HG03139 (cell line): Measurements from ENCODE around the gene MPV17L2.

Experiments
- ATAC-seq: cut with Tn5 transposase; IDR thresholded peaks from one replicate; pipeline ENCODE4 v1.9.1; 2021; ENCODE audit not compliant: unreplicated experiment

MPV17L2 gene

GRCh38 chr19:18214779-18215433 lies 21.9 kb downstream of the MPV17L2 start:
- ATAC-seq: no peak

- no peak for ATAC-seq
Measured at GRCh38 chr19:18216789-18217188, 23.8 kb downstream of the MPV17L2 start.

- ATAC-seq: no peak
Measured at GRCh38 chr19:18218159-18218558, 25.1 kb downstream of the MPV17L2 start.

GRCh38 chr19:18218600-18218999 lies 25.6 kb downstream of the MPV17L2 start:
- no peak for ATAC-seq

GRCh38 chr19:18219911-18220631 lies 27.1 kb downstream of the MPV17L2 start:
- no peak for ATAC-seq

DNA sequence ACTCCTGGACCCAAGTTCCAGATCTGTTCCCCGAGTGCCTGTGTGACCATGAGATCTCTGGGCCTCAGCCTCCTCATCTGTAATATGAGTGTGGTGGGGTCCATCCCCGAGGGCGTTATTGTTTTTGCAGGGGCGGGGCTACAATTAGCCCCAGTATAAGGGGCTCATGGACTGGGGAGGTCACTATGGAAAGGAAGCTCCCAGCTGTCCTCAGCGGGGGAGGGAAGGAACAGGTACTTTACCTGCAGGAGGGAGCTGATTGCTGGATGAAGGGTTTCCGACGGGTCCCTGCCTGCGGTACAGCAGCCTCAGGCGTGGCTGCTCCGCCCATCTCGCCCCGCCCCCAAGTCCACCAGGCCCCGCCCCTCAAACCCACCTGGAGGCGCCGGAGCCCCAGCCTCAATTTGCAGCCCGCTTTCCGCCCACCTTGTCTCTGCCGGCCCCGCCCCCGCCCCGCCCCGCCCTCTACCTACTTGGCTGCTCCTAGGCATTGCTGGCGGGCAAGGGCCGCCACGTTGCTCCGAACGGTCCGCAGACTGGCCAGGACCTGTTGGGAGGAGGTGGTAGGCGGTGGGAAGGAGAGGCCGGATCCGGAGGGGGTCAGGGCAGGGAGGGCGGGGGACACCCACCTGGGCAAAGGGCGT lies 27.7 kb downstream of the MPV17L2 start:
- ATAC-seq: no peak

- no peak for ATAC-seq
Measured at GRCh38 chr19:18221815-18222725, 29.1 kb downstream of the MPV17L2 start.

GRCh38 chr19:18223860-18224524 lies 31.0 kb downstream of the MPV17L2 start:
- no peak for ATAC-seq

GRCh38 chr19:18224525-18225354 lies 31.7 kb downstream of the MPV17L2 start:
- peak; percentile 77 for ATAC-seq

GRCh38 chr19:18225355-18225701 lies 32.3 kb downstream of the MPV17L2 start:
- ATAC-seq: no peak

GRCh38 chr19:18225702-18226468 lies 32.9 kb downstream of the MPV17L2 start, which contains the start of gene PDE4C:
Gene PDE4C (minus strand): TSS chr19:18226438. CDS start chr19:18226415, 23 bp downstream.
- no peak for ATAC-seq

DNA sequence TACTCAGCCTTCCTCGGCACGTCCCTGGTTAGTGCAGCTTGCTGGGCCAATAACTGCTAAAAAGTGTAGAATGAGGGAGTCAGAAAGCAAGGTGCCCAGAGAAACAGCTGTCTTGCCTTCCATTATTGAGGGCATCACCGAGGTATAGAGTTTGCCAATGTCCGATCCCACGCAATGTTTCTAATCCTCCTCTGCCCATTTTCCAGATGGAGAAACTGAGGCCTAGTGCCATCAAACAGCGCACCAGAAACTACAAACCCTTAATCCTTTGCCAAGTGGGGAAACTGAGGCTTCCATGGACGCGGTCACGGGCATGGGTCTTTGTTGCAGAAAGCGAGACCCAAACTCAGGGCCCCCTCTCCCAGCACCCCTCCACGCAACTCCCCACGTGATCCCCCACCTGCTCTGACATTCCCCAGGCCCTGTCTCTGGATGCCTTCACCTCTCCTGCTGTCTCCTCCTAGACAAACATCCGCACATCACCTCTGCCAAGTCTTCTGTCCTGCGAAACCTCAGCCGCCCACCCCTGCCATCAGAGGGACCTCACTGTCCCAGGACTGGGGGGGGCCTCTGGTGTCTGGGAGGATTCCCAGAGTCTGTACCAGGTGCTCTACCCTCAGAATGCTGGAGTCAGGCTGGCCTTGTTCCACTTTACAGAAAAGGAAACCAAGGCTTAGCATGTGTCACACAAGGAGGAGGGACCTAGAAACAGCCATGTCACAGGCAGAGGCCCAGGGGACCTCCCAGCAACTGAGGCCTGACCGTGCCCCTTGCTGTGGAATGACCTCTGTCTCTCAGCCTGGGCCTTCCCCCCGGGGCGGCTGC lies 34.1 kb downstream of the MPV17L2 start:
- ATAC-seq: no peak

DNA sequence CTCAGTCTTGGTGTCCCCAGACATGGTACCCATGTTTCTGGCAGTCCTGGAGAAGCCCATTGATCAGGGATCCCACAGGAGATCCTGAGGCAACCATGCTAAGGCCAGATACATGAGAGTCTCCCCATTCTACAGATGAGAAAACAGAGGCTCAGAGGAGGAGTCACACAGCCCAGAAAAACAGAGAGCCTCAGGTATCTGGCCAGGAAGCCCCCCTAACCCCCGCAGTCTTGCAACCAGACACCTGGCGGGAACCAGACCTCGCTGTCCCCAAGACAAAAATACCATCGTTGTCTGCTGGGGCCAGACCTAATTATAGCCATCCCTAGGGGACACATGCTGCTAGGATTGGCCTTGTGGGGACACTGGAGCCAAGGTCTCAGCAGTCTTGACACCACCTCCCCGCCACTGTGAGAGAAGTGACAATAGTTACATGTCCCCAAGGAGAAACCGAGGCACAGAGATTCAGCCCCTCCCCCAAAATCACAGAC lies 34.8 kb downstream of the MPV17L2 start:
- ATAC-seq: no peak

- ATAC-seq: no peak
Measured at GRCh38 chr19:18229474-18229873, 36.5 kb downstream of the MPV17L2 start.

DNA sequence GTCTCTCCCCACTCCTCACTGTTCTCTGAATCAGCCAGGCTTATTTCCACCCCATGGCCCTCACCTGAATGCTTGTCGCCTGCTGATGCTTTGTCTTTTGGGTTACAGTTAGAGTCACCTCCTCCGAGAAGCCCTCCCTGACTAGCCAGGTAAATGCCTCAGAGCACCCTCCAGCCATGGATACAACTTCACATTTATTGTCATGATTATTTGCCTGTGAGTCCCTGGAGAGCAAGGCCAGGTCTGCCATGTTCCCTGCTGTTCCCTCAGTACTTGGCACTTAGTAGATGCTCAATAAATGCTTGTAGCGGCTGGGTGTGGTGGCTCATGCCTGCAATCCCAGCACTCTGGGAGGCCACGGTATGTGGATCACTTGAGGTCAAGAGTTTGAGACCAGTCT lies 36.9 kb downstream of the MPV17L2 start:
- no peak for ATAC-seq

GRCh38 chr19:18230941-18231734 lies 38.1 kb downstream of the MPV17L2 start:
- no peak for ATAC-seq

GRCh38 chr19:18231775-18232174 lies 38.8 kb downstream of the MPV17L2 start:
- no peak for ATAC-seq
